Hepatic stellate cell (primary cell): ENCODE results near the gene SHBG.
"Not testable (repeated sequence)": the region's sequence is repeated elsewhere in the genome, so short reads cannot be mapped to it uniquely, and the experiment has no call there.

Experiments
- DNase-seq: peaks from one replicate; pipeline ENCODE4 v3.0.0; 2011; ENCODE audit warnings: low spot score

The SHBG gene

GRCh38 chr17:7612294-7612640, 17.7 kb upstream of the SHBG start:
- no peak for DNase-seq

DNA sequence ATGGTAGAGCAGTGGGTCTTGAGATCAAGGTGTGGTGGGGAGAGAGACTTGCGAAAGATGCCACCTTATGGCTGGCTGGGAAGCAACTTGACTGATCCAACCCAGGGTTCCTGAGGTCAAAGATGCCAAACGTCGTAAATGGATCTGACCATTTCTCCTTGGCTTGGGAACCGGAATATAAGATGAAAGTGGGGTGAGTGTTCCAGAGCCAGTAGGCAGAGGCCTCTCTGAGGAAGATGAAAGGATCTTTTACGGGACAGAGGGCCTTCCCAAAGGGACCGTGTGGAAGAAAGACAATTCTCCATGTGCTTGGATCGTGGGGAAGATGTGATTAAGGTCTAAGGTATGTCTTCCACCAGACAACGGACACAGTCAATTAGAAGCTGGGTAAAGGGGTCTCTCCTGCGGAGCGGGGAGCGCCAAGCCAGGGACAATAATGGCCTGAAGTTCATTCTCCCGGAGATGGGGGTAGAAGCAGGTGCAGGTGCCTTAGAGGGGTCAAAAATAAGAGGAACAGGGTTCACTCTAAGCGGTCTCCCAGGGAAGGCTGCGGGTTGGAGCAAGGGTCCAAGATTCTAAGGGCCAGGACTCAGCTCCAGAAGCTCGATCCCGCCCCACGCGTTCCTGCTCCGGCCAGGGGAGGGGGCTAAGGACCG, 16.0 kb upstream of the SHBG start:
- peak; percentile 58 for DNase-seq

GRCh38 chr17:7614425-7615264, 15.3 kb upstream of the SHBG start, which contains the start of gene FXR2:
Gene FXR2, minus strand, starts transcription at chr17:7614897. Its CDS starts 365 bp downstream, at chr17:7614532.
- DNase-seq = peak; percentile 99

- DNase-seq = no peak
These were observed 14.6 kb upstream of the SHBG start for GRCh38 chr17:7615265-7615747.

GRCh38 chr17:7618608-7619007, 11.3 kb upstream of the SHBG start:
- no peak for DNase-seq

DNA sequence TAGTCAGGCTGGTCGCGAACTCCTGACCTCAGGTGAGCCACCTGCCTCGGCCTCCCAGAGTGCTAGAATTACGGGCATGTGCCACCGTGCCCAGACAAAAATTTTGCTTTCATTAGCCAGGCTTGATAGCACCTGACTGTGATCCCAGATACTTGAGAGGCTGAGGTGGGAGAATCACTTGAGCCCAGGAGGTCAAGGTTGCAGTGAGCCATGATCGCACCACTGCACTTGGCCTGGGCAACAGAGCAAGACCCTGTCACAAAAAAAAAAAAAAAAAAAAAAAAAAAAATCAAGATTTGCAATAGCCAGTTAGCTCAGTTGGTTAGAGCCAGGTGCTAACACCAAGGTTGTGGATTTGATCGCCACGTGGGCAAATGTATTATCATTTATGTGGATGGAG, 9.1 kb upstream of the SHBG start:
- no peak for DNase-seq

- no peak for DNase-seq
These were observed 6.3 kb upstream of the SHBG start for GRCh38 chr17:7623661-7624060.

- not testable (repeated sequence) for DNase-seq
These were observed 4.2 kb upstream of the SHBG start for GRCh38 chr17:7625749-7626148.

- DNase-seq = no peak
These were observed 3.6 kb upstream of the SHBG start for GRCh38 chr17:7626307-7626706.

DNA sequence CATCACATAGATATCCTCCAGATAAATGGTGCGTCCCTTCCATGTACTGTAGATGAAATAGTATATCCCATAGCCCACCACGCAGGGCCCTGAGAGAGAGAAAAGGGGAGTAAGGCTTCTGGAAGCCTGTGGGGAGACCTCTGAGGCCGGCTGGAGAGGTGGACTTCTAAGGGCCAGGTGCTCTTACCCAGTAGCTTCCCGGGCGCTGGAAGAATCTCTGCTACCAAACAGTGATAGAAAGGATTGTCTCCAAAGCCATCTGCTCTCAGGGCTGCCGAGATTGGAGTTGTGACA, 3.0 kb upstream of the SHBG start:
- DNase-seq = no peak

- peak; percentile 100 for DNase-seq
These were observed 2.4 kb upstream of the SHBG start, which contains the start of gene SAT2 for GRCh38 chr17:7627250-7628121. Gene SAT2, minus strand, starts transcription at chr17:7627821. Its CDS starts 186 bp downstream, at chr17:7627635.

DNA sequence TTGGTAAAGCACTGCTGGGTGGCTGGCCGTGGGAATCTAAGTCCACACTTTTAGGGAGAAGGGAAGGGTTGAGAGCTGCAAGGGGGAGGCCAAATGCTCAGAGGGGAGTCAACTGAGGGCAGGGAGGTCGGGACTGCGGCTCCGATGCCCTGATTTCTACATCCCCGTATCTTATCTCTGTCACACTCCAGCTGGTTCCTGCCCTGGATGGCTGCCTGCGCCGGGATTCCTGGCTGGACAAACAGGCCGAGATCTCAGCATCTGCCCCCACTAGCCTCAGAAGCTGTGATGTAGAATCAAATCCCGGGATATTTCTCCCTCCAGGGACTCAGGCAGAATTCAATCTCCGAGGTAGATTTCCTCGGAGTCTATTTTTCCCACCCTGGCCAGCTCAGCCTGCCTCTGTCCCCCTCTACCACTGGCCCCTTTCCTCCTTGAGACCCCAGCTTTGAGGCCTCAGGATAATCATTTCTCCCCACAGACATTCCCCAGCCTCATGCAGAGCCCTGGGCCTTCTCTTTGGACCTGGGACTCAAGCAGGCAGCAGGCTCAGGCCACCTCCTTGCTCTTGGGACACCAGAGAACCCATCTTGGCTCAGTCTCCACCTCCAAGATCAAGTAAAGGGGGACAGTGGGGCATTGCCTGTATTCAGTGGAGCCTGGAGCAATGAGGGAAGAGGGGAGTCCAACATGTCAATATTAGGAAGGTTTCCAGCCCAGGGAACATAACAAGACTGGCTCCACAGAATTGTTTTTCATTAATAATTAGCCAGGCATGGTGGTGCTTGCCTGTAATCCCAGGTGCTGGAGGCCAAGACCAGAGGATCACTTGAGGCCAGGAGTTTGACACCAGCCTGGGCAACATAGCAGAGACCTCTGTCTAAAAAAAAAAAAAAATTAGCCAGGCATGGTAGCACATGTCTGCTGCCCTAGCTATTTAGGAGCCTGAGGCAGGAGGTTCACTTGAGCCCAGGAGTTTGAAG, 1.8 kb downstream of the SHBG start:
- DNase-seq = no peak

DNA sequence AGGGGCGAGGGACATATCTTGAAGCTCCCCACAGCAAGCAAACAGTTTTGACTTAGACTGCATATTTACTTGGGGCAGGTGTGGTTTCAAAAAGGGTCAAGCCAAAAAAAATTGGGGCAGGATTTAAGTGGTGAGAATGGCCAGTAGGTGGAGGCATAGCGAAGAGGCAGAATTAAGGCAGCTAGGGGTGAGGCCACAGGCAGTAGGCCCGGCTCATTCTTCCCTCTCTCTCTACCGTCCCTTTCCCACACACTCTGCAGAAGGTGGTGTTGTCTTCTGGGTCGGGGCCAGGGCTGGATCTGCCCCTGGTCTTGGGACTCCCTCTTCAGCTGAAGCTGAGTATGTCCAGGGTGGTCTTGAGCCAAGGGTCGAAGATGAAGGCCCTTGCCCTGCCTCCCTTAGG, 2.6 kb downstream of the SHBG start:
- DNase-seq = peak; percentile 75

GRCh38 chr17:7633093-7633492, 3.2 kb downstream of the SHBG start:
- DNase-seq = no peak

- peak; percentile 80 for DNase-seq
These were observed 4.4 kb downstream of the SHBG start for GRCh38 chr17:7634384-7634783.

DNA sequence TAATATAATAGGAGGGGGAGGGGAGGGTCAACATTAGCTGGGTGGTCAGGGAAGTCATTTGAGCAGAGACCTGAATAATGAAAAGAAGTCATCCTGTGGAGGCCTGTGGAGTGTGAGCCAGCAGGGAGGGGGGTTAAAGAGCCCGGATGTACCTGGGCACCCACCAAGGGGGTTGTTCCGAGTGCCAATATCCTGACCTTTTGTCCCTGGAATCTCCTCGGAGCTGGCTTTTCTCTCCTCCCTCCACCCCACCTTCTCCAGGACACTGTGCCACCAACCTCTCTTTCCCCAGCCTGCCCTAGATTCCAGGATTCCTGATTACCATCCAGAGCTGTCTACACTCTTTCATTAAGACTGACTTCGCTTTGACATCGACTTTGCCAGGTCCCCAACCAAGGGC, 6.2 kb downstream of the SHBG start:
- DNase-seq = no peak

DNA sequence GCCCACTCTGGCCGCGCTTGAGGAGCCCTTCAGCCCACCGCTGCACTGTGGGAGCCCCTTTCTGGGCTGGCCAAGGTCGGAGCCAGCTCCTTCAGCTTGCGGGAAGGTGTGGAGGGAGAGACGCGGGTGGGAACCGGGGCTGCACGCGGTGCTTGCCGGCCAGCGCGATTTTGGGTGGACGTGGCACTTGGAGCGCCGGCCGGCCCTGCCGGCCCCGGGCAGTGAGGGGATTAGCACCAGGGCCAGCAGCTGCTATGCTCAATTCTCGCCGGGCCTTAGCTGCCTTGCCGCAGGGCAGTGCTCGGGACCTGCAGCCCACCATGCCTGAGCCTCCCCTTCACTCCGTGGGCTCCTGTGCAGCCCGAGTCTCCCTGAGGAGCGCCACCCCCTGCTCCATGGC, 10.8 kb downstream of the SHBG start:
- no peak for DNase-seq

- DNase-seq = not testable (repeated sequence)
These were observed 11.7 kb downstream of the SHBG start for GRCh38 chr17:7641635-7642034.

DNA sequence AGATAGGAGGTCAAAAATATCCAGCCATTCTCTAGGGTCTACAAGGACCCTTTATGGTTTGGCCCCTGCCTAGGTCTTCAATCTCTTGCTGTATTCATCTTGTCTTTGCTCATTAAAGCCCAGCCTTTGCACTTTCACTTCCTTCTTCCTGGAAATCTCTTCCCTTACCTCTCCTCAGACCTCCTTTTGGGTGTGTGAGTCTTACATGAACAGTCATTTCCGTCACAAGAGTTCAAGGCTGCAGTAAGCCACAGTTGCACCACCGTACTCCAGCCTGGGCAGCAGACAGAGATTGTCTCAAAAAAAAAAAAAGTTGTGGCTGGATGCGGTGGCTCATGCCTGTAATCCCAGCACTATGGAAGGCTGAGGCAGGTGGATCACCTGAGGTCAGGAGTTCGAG, 14.8 kb downstream of the SHBG start:
- DNase-seq = no peak

GRCh38 chr17:7646457-7646856, 16.5 kb downstream of the SHBG start:
- no peak for DNase-seq

- DNase-seq = no peak
These were observed 17.1 kb downstream of the SHBG start for GRCh38 chr17:7647018-7647417.
